NCI-H2227 (cell line): ENCODE results near the gene AQP6.

Experiments
- DNase-seq: peaks from one replicate; lab custom pipeline; 2025; ENCODE audit not compliant: unreplicated experiment; lab: John Stamatoyannopoulos, UW

Gene AQP6

GRCh38 chr12:50025187-50026059 is 52.7 kb downstream of the AQP6 start, which contains the start of gene RACGAP1:
TSS of gene RACGAP1 (minus strand) at chr12:50025494. CDS start at chr12:50016715, 8,779 bp downstream.
- peak; percentile 99 for DNase-seq

GRCh38 chr12:50026691-50027090 is 53.9 kb downstream of the AQP6 start:
- no peak for DNase-seq
